MM.1S (cell line): Measurements from ENCODE around the gene COG2.

ENCODE experiments used
- DNase-seq: peaks from one replicate; pipeline ENCODE4 v3.0.0-alpha.2; 2015
- H2AFZ ChIP-seq: fragments of 300-600 bp; sonication (generic); 2 replicates; pipeline ENCODE4 v1.6.0; 2016; ENCODE audit warnings: antibody characterized with exemption, low read length
- H3F3A ChIP-seq: fragments of 300-600 bp; sonication (generic); 2 replicates; pipeline ENCODE4 v1.6.1; 2016; ENCODE audit warnings: mild to moderate bottlenecking, antibody characterized with exemption, low read length, moderate library complexity, mixed read lengths; ENCODE audit not compliant: insufficient read depth
- H3K27ac ChIP-seq: fragments of 300-600 bp; sonication (generic); 2 replicates; pipeline ENCODE4 v1.5.1; 2016; ENCODE audit warnings: mild to moderate bottlenecking, low read length
- H3K27me3 ChIP-seq: fragments of 300-600 bp; sonication (generic); replicated peaks from 2 replicates; pipeline ENCODE4 v1.6.0; 2016; ENCODE audit warnings: low read length; ENCODE audit not compliant: insufficient read depth
- H3K36me3 ChIP-seq: fragments of 300-600 bp; sonication (generic); replicated peaks from 2 replicates; pipeline ENCODE4 v1.6.1; 2016; ENCODE audit warnings: mild to moderate bottlenecking, low read length, mixed read lengths; ENCODE audit not compliant: insufficient read depth
- H3K4me1 ChIP-seq: fragments of 300-600 bp; sonication (generic); 2 replicates; pipeline ENCODE4 v1.6.1; 2016; ENCODE audit warnings: low read length, mixed read lengths
- H3K4me2 ChIP-seq: fragments of 300-600 bp; sonication (generic); 2 replicates; pipeline ENCODE4 v1.6.0; 2016; ENCODE audit warnings: low read depth, low read length
- H3K4me3 ChIP-seq: fragments of 300-600 bp; sonication (generic); 2 replicates; pipeline ENCODE4 v1.5.1; 2016; ENCODE audit warnings: low read length, mixed read lengths
- H3K79me2 ChIP-seq: fragments of 300-600 bp; sonication (generic); 2 replicates; pipeline ENCODE4 v1.6.1; 2016; ENCODE audit warnings: mixed run types, low read length, mixed read lengths
- H3K9ac ChIP-seq: fragments of 300-600 bp; sonication (generic); 2 replicates; pipeline ENCODE4 v1.6.1; 2016; ENCODE audit warnings: low read length, mixed read lengths
- H3K9me2 ChIP-seq: fragments of 300-600 bp; sonication (generic); replicated peaks from 2 replicates; pipeline ENCODE4 v1.6.1; 2016; ENCODE audit warnings: mild to moderate bottlenecking, low read length, mixed read lengths; ENCODE audit not compliant: insufficient read depth
- H3K9me3 ChIP-seq: fragments of 300-600 bp; sonication (generic); replicated peaks from 2 replicates; pipeline ENCODE4 v1.6.1; 2016; ENCODE audit warnings: mild to moderate bottlenecking, low read length, mixed read lengths; ENCODE audit not compliant: insufficient read depth
- H4K20me1 ChIP-seq: fragments of 300-600 bp; sonication (generic); 2 replicates; pipeline ENCODE4 v1.6.1; 2016; ENCODE audit warnings: mild to moderate bottlenecking, low read length, moderate library complexity, mixed read lengths; ENCODE audit not compliant: insufficient read depth
- EZH2 ChIP-seq: fragments of 300-600 bp; sonication (generic); optimal IDR thresholded peaks from 2 replicates; pipeline ENCODE3; 2017; ENCODE audit warnings: low read depth, mild to moderate bottlenecking, antibody characterized with exemption, low read length, mixed read lengths
- EZH2phosphoT487 ChIP-seq: fragments of 300-600 bp; sonication (generic); IDR thresholded peaks from 2 replicates; pipeline ENCODE4 v1.6.1; 2018; ENCODE audit warnings: antibody characterized with exemption, low read length
- TF ChIP-seq, protein P1 (sequence below): fragments of 300-600 bp; sonication (generic); IDR thresholded peaks from 2 replicates; pipeline ENCODE4 v1.5.1; 2016; ENCODE audit warnings: antibody characterized with exemption, low read length, mixed read lengths

COG2 gene

DNA sequence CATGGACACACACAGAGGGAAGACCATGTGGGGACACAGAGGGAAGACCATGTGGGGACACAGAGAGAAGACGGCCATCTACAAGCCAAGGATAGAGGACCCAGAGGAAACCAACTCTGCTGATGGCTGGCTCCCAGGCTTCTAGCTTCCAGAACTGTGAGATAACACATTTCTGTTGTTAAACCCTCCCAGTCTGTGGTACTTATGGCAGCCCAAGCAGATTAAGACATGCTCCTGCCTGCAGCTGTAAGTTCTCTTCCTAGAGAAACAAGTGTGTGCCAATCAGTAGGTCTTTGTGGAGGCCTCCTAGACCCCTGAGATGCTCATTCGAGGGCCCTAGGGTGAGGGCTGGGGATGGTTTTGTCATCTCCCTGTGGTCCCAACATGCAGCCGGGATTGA lies 69.0 kb downstream of the COG2 start:
- Histone ChIP-seq H2AFZ (no peak overlapping the region), H3K36me3 (no peaks in the 10 kb centered on the region), H3K4me1 (no peaks in the 10 kb centered on the region), H3K9me3 (no peaks in the 10 kb centered on the region), H4K20me1 (no peaks in the 10 kb centered on the region), H3K4me3 (no peak overlapping the region), H3K4me2 (no peak overlapping the region), H3K27me3 (no peaks in the 10 kb centered on the region), H3K9me2 (no peaks in the 10 kb centered on the region), H3K79me2 (no peaks in the 10 kb centered on the region), H3K27ac (no peak overlapping the region), H3K9ac (no peak overlapping the region), H3F3A (no peaks in the 10 kb centered on the region)
- no peak for DNase-seq
- TF ChIP-seq EZH2phosphoT487 (no peak), EZH2 (no peak)
- TF ChIP-seq, protein P1, sequence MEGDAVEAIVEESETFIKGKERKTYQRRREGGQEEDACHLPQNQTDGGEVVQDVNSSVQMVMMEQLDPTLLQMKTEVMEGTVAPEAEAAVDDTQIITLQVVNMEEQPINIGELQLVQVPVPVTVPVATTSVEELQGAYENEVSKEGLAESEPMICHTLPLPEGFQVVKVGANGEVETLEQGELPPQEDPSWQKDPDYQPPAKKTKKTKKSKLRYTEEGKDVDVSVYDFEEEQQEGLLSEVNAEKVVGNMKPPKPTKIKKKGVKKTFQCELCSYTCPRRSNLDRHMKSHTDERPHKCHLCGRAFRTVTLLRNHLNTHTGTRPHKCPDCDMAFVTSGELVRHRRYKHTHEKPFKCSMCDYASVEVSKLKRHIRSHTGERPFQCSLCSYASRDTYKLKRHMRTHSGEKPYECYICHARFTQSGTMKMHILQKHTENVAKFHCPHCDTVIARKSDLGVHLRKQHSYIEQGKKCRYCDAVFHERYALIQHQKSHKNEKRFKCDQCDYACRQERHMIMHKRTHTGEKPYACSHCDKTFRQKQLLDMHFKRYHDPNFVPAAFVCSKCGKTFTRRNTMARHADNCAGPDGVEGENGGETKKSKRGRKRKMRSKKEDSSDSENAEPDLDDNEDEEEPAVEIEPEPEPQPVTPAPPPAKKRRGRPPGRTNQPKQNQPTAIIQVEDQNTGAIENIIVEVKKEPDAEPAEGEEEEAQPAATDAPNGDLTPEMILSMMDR: no peak

DNA sequence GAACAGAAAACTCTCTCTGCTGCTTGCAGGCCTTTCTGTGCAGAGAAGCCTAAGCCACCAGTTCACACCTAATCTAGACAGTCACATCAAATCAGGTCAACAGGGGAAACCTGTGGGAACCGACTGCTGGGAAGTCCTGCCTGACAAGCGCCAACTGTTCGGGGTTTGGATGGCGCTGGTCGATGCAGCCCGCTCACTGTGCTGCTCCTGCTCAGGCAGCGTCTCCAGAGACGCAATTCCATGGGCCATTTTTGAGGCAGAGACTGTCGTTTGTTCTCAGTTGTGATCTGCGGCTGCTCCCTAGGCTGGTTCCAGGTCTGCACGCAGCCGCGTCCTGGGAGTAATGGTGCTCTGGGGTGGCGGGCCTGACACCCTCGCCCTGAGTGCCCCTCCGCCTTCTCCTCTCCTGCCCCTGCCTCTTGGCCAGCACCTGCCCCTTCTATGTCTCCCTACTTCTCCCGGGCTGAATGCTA lies 70.2 kb downstream of the COG2 start:
- Histone ChIP-seq H3K4me1 (no peaks in the 10 kb centered on the region), H2AFZ (no peak overlapping the region), H3K27ac (no peak overlapping the region), H3K79me2 (no peaks in the 10 kb centered on the region), H3K9ac (no peak overlapping the region), H3K9me2 (no peaks in the 10 kb centered on the region), H4K20me1 (no peaks in the 10 kb centered on the region), H3K4me3 (no peak overlapping the region), H3K27me3 (no peaks in the 10 kb centered on the region), H3F3A (no peaks in the 10 kb centered on the region), H3K9me3 (no peaks in the 10 kb centered on the region), H3K36me3 (no peaks in the 10 kb centered on the region), H3K4me2 (no peak overlapping the region)
- TF ChIP-seq EZH2 (no peak), EZH2phosphoT487 (no peak)
- TF ChIP-seq, protein P1: no peak
- DNase-seq: no peak

DNA sequence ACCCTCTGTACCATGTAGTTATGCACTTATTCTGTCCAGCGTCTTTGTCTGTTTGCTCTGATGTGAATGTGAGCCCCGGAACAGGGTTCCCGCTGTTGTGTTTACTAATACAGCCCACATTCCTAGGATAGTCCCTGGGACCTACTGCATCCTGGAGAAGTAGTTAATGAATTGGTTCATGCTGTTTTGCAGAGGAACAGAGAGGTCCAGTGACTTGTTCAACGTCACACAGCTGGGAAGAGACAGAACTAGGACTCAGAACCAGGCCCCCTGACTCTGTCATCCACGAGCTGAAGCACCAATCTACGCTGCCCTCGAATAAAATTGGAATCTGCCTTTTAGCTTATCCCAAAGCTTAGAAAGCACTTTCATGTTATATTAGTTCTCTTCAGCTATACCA lies 70.9 kb downstream of the COG2 start:
- DNase-seq: no peak

More for the DNA sequence above, 70.9 kb downstream of the COG2 start:
- no peak overlapping the region for H3K9ac ChIP-seq
- H3K36me3 ChIP-seq: no peaks in the 10 kb centered on the region
- H3K4me1 ChIP-seq: no peaks in the 10 kb centered on the region
- H4K20me1 ChIP-seq: no peaks in the 10 kb centered on the region
- no peak overlapping the region for H2AFZ ChIP-seq
- H3K4me2 ChIP-seq: no peak overlapping the region
- H3K27me3 ChIP-seq: no peaks in the 10 kb centered on the region
- no peak overlapping the region for H3K27ac ChIP-seq
- H3K4me3 ChIP-seq: no peak overlapping the region
- no peaks in the 10 kb centered on the region for H3F3A ChIP-seq
- H3K9me2 ChIP-seq: no peaks in the 10 kb centered on the region
- no peaks in the 10 kb centered on the region for H3K9me3 ChIP-seq
- no peaks in the 10 kb centered on the region for H3K79me2 ChIP-seq
- TF ChIP-seq EZH2phosphoT487 (no peak), EZH2 (no peak)
- TF ChIP-seq, protein P1: no peak
